KOPT-K1 (cell line): Measurements from ENCODE around the gene PCYT1A.
A peak's percentile ranks its signal among the peaks of the same experiment; 100 is the strongest.
"Not testable (repeated sequence)": the region's sequence is repeated elsewhere in the genome, so short reads cannot be mapped to it uniquely, and the experiment has no call there.

Source experiments
- H3K27ac ChIP-seq: fragments of 200-600 bp; sonication (generic); 2 replicates; pipeline ENCODE4 v1.5.1; 2016; ENCODE audit warnings: antibody characterized with exemption, mild to moderate bottlenecking, low read depth, low read length; ENCODE audit not compliant: poor library complexity, severe bottlenecking
- H3K36me3 ChIP-seq: fragments of 200-600 bp; sonication (generic); 2 replicates; pipeline ENCODE4 v1.5.1; 2017; ENCODE audit warnings: antibody characterized with exemption, mild to moderate bottlenecking, low read length, moderate library complexity; ENCODE audit not compliant: insufficient read depth
- H3K9me3 ChIP-seq: fragments of 200-600 bp; sonication (generic); 2 replicates; pipeline ENCODE4 v1.5.1; 2017; ENCODE audit warnings: antibody characterized with exemption, low read length, mild to moderate bottlenecking; ENCODE audit not compliant: insufficient read depth, poor library complexity, severe bottlenecking

PCYT1A gene

GRCh38 chr3:196198771-196199753 is 88.5 kb downstream of the PCYT1A start:
- no peaks in the 10 kb centered on the region for H3K9me3 ChIP-seq

GRCh38 chr3:196198081-196198675 is 89.3 kb downstream of the PCYT1A start:
- H3K9me3 ChIP-seq = no peaks in the 10 kb centered on the region
- H3K36me3 ChIP-seq = no peaks in the 10 kb centered on the region
- no peak overlapping the region for H3K27ac ChIP-seq

More at GRCh38 chr3:196198771-196199753, 88.5 kb downstream of the PCYT1A start:
- Histone ChIP-seq H3K27ac (no peak overlapping the region), H3K36me3 (no peaks in the 10 kb centered on the region)

- no peaks in the 10 kb centered on the region for H3K9me3 ChIP-seq
- H3K27ac ChIP-seq = no peak overlapping the region
- H3K36me3 ChIP-seq = no peaks in the 10 kb centered on the region
Observed at GRCh38 chr3:196197524-196197923, 90.0 kb downstream of the PCYT1A start.

- no peaks in the 10 kb centered on the region for H3K36me3 ChIP-seq
- no peaks in the 10 kb centered on the region for H3K9me3 ChIP-seq
- H3K27ac ChIP-seq = peak overlapping the region; percentile 86
Observed at GRCh38 chr3:196195664-196196265, 91.8 kb downstream of the PCYT1A start.

GRCh38 chr3:196194542-196194915 is 93.0 kb downstream of the PCYT1A start:
- no peaks in the 10 kb centered on the region for H3K9me3 ChIP-seq
- peak overlapping the region; percentile 86 for H3K27ac ChIP-seq
- no peaks in the 10 kb centered on the region for H3K36me3 ChIP-seq

GRCh38 chr3:196193736-196194541 is 93.6 kb downstream of the PCYT1A start:
- Histone ChIP-seq H3K27ac (peak overlapping the region; percentile 86), H3K9me3 (no peaks in the 10 kb centered on the region), H3K36me3 (no peaks in the 10 kb centered on the region)

GRCh38 chr3:196193133-196193735 is 94.3 kb downstream of the PCYT1A start:
- H3K36me3 ChIP-seq = no peaks in the 10 kb centered on the region
- peak overlapping the region; percentile 86 for H3K27ac ChIP-seq
- no peaks in the 10 kb centered on the region for H3K9me3 ChIP-seq

GRCh38 chr3:196192524-196193051 is 94.9 kb downstream of the PCYT1A start:
- Histone ChIP-seq H3K27ac (peak overlapping the region; percentile 86), H3K9me3 (no peaks in the 10 kb centered on the region), H3K36me3 (no peaks in the 10 kb centered on the region)

- Histone ChIP-seq H3K36me3 (no peaks in the 10 kb centered on the region), H3K9me3 (no peaks in the 10 kb centered on the region), H3K27ac (peak overlapping the region; percentile 86)
Observed at GRCh38 chr3:196192036-196192523, 95.4 kb downstream of the PCYT1A start.

GRCh38 chr3:196189566-196190347 is 97.8 kb downstream of the PCYT1A start:
- Histone ChIP-seq H3K36me3 (no peaks in the 10 kb centered on the region), H3K9me3 (no peaks in the 10 kb centered on the region), H3K27ac (peak overlapping the region; percentile 47)

GRCh38 chr3:196186651-196187573 is 100.6 kb downstream of the PCYT1A start:
- peak overlapping the region; percentile 89 for H3K27ac ChIP-seq
- H3K36me3 ChIP-seq = no peaks in the 10 kb centered on the region
- no peaks in the 10 kb centered on the region for H3K9me3 ChIP-seq

- Histone ChIP-seq H3K9me3 (no peaks in the 10 kb centered on the region), H3K27ac (peak overlapping the region; percentile 89), H3K36me3 (no peaks in the 10 kb centered on the region)
Observed at GRCh38 chr3:196184881-196185280, 102.6 kb downstream of the PCYT1A start.

GRCh38 chr3:196184169-196184432 is 103.4 kb downstream of the PCYT1A start:
- H3K36me3 ChIP-seq, H3K9me3 ChIP-seq: not testable (repeated sequence)
- H3K27ac ChIP-seq = peak overlapping the region; percentile 99
